HG03060 (cell line): ENCODE measurements around the gene MYO9B.
"Not testable (repeated sequence)": the region's sequence is repeated elsewhere in the genome, so short reads cannot be mapped to it uniquely, and the experiment has no call there.

ENCODE experiments used
- ATAC-seq: cut with Tn5 transposase; IDR thresholded peaks from one replicate; pipeline ENCODE4 v1.9.1; 2021; ENCODE audit warnings: low read depth, moderate number of reproducible peaks; ENCODE audit not compliant: unreplicated experiment

MYO9B gene

GRCh38 chr19:17138052-17138846 lies 62.7 kb downstream of the MYO9B start:
- ATAC-seq = not testable (repeated sequence)

- ATAC-seq = no peak
Measured at GRCh38 chr19:17138937-17139598, 63.5 kb downstream of the MYO9B start.

- ATAC-seq = not testable (repeated sequence)
Measured at GRCh38 chr19:17144771-17145170, 69.2 kb downstream of the MYO9B start.

- no peak for ATAC-seq
Measured at GRCh38 chr19:17145546-17146497, 70.2 kb downstream of the MYO9B start.

- ATAC-seq = no peak
Measured at GRCh38 chr19:17148130-17148529, 72.6 kb downstream of the MYO9B start.

GRCh38 chr19:17149393-17150135 lies 74.0 kb downstream of the MYO9B start:
- no peak for ATAC-seq

GRCh38 chr19:17153996-17154395 lies 78.4 kb downstream of the MYO9B start:
- no peak for ATAC-seq

GRCh38 chr19:17155251-17155650 lies 79.7 kb downstream of the MYO9B start:
- no peak for ATAC-seq

- ATAC-seq = no peak
Measured at GRCh38 chr19:17156296-17156946, 80.8 kb downstream of the MYO9B start.

- ATAC-seq = no peak
Measured at GRCh38 chr19:17156947-17157302, 81.3 kb downstream of the MYO9B start.

- no peak for ATAC-seq
Measured at GRCh38 chr19:17158584-17158983, 83.0 kb downstream of the MYO9B start.

- no peak for ATAC-seq
Measured at GRCh38 chr19:17159466-17160393, 84.2 kb downstream of the MYO9B start.

- no peak for ATAC-seq
Measured at GRCh38 chr19:17160908-17161307, 85.3 kb downstream of the MYO9B start.

- not testable (repeated sequence) for ATAC-seq
Measured at GRCh38 chr19:17162131-17162530, 86.6 kb downstream of the MYO9B start.

GRCh38 chr19:17162580-17162979 lies 87.0 kb downstream of the MYO9B start:
- ATAC-seq = no peak

- no peak for ATAC-seq
Measured at GRCh38 chr19:17163652-17164051, 88.1 kb downstream of the MYO9B start.

- no peak for ATAC-seq
Measured at GRCh38 chr19:17164639-17165038, 89.1 kb downstream of the MYO9B start.

- no peak for ATAC-seq
Measured at GRCh38 chr19:17165715-17166114, 90.1 kb downstream of the MYO9B start.
